SH-SY5Y (cell line): ENCODE measurements around the gene JAKMIP1.

Source experiments
- GATA2 ChIP-seq: IDR thresholded peaks from 2 replicates; pipeline ENCODE4 v1.6.1; 2011; ENCODE audit warnings: mild to moderate bottlenecking, low read depth, low read length
- GATA3 ChIP-seq: IDR thresholded peaks from 2 replicates; pipeline ENCODE4 v1.6.1; 2011; ENCODE audit warnings: low read depth, mild to moderate bottlenecking, low read length, moderate library complexity

- TF ChIP-seq GATA3 (no peak), GATA2 (no peak)
Measured at GRCh38 chr4:6128221-6128850, 72.0 kb downstream of the JAKMIP1 start.
